Measurements from ENCODE around the gene PMPCA. TPM values are rescaled to one million over a fixed set of nuclear protein-coding genes. Genes with fewer than 3 reads are reported as not detected.

PMPCA gene
- polyA plus RNA-seq, 1 of the 3 experiments (the other 2 are of a cell fraction), result 125 TPM

DNA sequence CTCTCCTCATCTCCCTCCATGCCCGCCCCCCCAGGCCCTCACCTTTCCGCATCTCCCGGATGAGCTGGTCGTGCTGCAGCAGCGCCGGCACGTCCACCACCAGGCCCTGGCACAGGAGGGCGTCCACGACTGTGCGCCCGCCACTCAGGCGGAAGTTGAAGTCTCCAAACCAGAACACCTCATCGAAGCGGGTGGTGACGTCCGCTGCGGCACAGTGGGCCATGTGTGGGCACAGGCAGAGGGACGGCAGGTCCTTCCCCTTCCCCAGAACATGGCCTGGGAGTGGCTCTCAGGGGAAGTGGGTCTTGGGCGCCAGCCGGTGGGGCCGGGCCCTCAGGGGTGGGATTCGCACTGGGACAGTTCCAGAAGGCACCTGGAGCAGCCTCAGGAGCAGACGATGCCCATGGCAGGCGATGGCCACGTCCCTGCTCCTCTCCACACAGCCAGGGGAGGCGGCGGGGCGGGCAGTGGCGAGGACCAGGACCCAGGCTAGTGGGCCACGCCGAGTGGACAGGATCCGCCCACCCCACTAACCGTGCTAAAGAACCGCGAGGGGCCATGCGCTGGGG lies 21.4 kb downstream of the PMPCA start:
- Histone ChIP-seq H3K27ac (ENCODE audit: low read depth in 2 of 2, low read length in 1 of 2) (no peak overlapping the region), H3K9me3 (no peaks in the 10 kb centered on the region), H3K9ac (no peak overlapping the region), H2AFZ (ENCODE audit: low read depth) (no peak overlapping the region), H3K27me3 (ENCODE audit: insufficient read depth) (no peaks in the 10 kb centered on the region), H3K4me1 (ENCODE audit: control insufficient read depth in 1 of 2, insufficient read depth in 2 of 2, low read depth in 1 of 2, low read length in 1 of 2) (peaks cover 0 to 5% of the 10 kb centered on the region in 2 experiments; a peak in 1 of 4 replicates), H3K9me2 (no peaks in the 10 kb centered on the region), H3K4me3 (ENCODE audit: low read depth in 2 of 2, low read length in 1 of 2) (no peak overlapping the region), H3F3A (replicated peaks; ENCODE audit: insufficient read depth) (peaks cover 12% of the 10 kb centered on the region), H4K20me1 (ENCODE audit: insufficient read depth) (peaks cover 36% of the 10 kb centered on the region), H3K79me2 (ENCODE audit: insufficient read depth) (peaks cover 39% of the 10 kb centered on the region), H3K36me3 (replicated peaks in 1 of 2; ENCODE audit: control insufficient read depth in 1 of 2, insufficient read depth in 2 of 2, low read length in 1 of 2) (peaks cover 2 to 45% of the 10 kb centered on the region in 2 experiments), H3K4me2 (no peak overlapping the region)
- 96% methylated on average over 32 of the region's 36 CpGs for WGBS (ENCODE audit: low lambda C conversion rate)
- no peak for TF ChIP-seq RCOR1 (IDR thresholded peaks at IDR 0.05; ENCODE audit: low read length)
- no peak for TF ChIP-seq YY1 (IDR thresholded peaks at IDR 0.05; ENCODE audit: low read depth)
- TF ChIP-seq EP300 (IDR thresholded peaks at IDR 0.05; ENCODE audit: borderline replicate concordance in 1 of 2, low read depth in 1 of 2, low read length in 1 of 2), result no peak
- no peak for TF ChIP-seq NFIC (IDR thresholded peaks at IDR 0.05; ENCODE audit: borderline replicate concordance)
- no peak for TF ChIP-seq RXRA (IDR thresholded peaks at IDR 0.05; ENCODE audit: borderline replicate concordance, low read depth)
- TF ChIP-seq, protein P1, sequence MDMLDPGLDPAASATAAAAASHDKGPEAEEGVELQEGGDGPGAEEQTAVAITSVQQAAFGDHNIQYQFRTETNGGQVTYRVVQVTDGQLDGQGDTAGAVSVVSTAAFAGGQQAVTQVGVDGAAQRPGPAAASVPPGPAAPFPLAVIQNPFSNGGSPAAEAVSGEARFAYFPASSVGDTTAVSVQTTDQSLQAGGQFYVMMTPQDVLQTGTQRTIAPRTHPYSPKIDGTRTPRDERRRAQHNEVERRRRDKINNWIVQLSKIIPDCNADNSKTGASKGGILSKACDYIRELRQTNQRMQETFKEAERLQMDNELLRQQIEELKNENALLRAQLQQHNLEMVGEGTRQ (IDR thresholded peaks at IDR 0.05; ENCODE audit: borderline replicate concordance, low read depth, low read length), result no peak
- TF ChIP-seq MXI1 (IDR thresholded peaks at IDR 0.05; ENCODE audit: low read depth, low read length), result no peak
- TF ChIP-seq EZH2phosphoT487 (IDR thresholded peaks at IDR 0.05; ENCODE audit: borderline replicate concordance, low read depth), result no peak
- CTCF ChIA-PET, result no interaction called here
- POLR2A ChIA-PET, result no interaction called here
- DNase-seq, result no peak

DNA sequence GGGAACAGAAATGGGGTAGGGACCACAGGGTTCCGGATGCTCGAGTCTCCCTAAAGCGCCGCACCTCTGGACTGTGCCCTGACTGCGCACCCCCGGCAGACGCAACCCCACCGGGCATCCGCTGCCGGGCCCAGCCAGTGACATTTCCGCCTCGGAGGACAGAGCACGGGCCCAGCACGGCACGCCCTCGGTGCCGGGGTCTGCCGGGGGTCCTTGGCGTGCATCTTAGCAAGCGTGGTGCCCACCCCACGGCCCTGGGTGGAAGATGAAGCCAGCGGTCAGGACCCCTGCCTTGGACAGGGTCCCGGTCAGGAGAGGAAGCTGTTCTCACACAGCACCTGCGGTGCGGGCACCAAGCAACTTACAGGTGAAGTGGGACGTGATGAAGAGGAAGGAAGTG lies 22.1 kb downstream of the PMPCA start:
- peaks cover 9% of the 10 kb centered on the region for H3F3A ChIP-seq (replicated peaks; ENCODE audit: insufficient read depth)
- H3K4me1 ChIP-seq (ENCODE audit: control insufficient read depth in 1 of 2, insufficient read depth in 2 of 2, low read depth in 1 of 2, low read length in 1 of 2), result peaks cover 0 to 12% of the 10 kb centered on the region in 2 experiments; a peak in 1 of 4 replicates
- H3K4me2 ChIP-seq, result no peak overlapping the region
- H3K9ac ChIP-seq, result no peak overlapping the region
- ChIA-PET POLR2A (no interaction called here), CTCF (no interaction called here)
- H4K20me1 ChIP-seq (ENCODE audit: insufficient read depth), result peaks cover 44% of the 10 kb centered on the region
- H3K27me3 ChIP-seq (ENCODE audit: insufficient read depth), result no peaks in the 10 kb centered on the region
- H3K36me3 ChIP-seq (replicated peaks in 1 of 2; ENCODE audit: control insufficient read depth in 1 of 2, insufficient read depth in 2 of 2, low read length in 1 of 2), result peaks cover 0 to 47% of the 10 kb centered on the region in 2 experiments
- H3K79me2 ChIP-seq (ENCODE audit: insufficient read depth), result peaks cover 46% of the 10 kb centered on the region
- H2AFZ ChIP-seq (ENCODE audit: low read depth), result no peak overlapping the region
- H3K27ac ChIP-seq (ENCODE audit: low read depth in 2 of 2, low read length in 1 of 2), result no peak overlapping the region
- no peaks in the 10 kb centered on the region for H3K9me3 ChIP-seq
- DNase-seq, result no peak
- H3K9me2 ChIP-seq, result no peaks in the 10 kb centered on the region
- WGBS (ENCODE audit: low lambda C conversion rate), result 91% methylated on average over 20 of the region's 26 CpGs
- no peak overlapping the region for H3K4me3 ChIP-seq (ENCODE audit: low read depth in 2 of 2, low read length in 1 of 2)
- TF ChIP-seq YY1 (IDR thresholded peaks at IDR 0.05; ENCODE audit: low read depth) (no peak), FOSL2 (IDR thresholded peaks at IDR 0.05; ENCODE audit: borderline replicate concordance, low read depth) (no peak), NFIC (IDR thresholded peaks at IDR 0.05; ENCODE audit: borderline replicate concordance) (no peak), POLR2AphosphoS5 (IDR thresholded peaks at IDR 0.05; ENCODE audit: low read depth, low read length) (no peak), MXI1 (IDR thresholded peaks at IDR 0.05; ENCODE audit: low read depth, low read length) (no peak), MEF2A (IDR thresholded peaks at IDR 0.05; ENCODE audit: borderline replicate concordance, low read depth) (no peak), GABPA (IDR thresholded peaks at IDR 0.05; ENCODE audit: low read depth) (no peak), JUND (IDR thresholded peaks at IDR 0.05) (no peak), TAF1 (IDR thresholded peaks at IDR 0.05; ENCODE audit: borderline replicate concordance, low read depth, low read length) (no peak)
- TF ChIP-seq, protein P2, sequence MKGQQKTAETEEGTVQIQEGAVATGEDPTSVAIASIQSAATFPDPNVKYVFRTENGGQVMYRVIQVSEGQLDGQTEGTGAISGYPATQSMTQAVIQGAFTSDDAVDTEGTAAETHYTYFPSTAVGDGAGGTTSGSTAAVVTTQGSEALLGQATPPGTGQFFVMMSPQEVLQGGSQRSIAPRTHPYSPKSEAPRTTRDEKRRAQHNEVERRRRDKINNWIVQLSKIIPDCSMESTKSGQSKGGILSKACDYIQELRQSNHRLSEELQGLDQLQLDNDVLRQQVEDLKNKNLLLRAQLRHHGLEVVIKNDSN (IDR thresholded peaks at IDR 0.05; ENCODE audit: borderline replicate concordance, low read depth), result no peak
- TF ChIP-seq, protein P3, sequence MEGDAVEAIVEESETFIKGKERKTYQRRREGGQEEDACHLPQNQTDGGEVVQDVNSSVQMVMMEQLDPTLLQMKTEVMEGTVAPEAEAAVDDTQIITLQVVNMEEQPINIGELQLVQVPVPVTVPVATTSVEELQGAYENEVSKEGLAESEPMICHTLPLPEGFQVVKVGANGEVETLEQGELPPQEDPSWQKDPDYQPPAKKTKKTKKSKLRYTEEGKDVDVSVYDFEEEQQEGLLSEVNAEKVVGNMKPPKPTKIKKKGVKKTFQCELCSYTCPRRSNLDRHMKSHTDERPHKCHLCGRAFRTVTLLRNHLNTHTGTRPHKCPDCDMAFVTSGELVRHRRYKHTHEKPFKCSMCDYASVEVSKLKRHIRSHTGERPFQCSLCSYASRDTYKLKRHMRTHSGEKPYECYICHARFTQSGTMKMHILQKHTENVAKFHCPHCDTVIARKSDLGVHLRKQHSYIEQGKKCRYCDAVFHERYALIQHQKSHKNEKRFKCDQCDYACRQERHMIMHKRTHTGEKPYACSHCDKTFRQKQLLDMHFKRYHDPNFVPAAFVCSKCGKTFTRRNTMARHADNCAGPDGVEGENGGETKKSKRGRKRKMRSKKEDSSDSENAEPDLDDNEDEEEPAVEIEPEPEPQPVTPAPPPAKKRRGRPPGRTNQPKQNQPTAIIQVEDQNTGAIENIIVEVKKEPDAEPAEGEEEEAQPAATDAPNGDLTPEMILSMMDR (IDR thresholded peaks at IDR 0.05), result no peak
- TF ChIP-seq, protein P4, sequence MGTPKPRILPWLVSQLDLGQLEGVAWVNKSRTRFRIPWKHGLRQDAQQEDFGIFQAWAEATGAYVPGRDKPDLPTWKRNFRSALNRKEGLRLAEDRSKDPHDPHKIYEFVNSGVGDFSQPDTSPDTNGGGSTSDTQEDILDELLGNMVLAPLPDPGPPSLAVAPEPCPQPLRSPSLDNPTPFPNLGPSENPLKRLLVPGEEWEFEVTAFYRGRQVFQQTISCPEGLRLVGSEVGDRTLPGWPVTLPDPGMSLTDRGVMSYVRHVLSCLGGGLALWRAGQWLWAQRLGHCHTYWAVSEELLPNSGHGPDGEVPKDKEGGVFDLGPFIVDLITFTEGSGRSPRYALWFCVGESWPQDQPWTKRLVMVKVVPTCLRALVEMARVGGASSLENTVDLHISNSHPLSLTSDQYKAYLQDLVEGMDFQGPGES (IDR thresholded peaks at IDR 0.05; ENCODE audit: low read depth, low read length), result no peak
- TF ChIP-seq, protein P5, sequence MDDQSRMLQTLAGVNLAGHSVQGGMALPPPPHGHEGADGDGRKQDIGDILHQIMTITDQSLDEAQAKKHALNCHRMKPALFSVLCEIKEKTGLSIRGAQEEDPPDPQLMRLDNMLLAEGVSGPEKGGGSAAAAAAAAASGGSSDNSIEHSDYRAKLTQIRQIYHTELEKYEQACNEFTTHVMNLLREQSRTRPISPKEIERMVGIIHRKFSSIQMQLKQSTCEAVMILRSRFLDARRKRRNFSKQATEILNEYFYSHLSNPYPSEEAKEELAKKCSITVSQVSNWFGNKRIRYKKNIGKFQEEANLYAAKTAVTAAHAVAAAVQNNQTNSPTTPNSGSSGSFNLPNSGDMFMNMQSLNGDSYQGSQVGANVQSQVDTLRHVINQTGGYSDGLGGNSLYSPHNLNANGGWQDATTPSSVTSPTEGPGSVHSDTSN (IDR thresholded peaks at IDR 0.05), result no peak

All from SK-N-SH (cell line).